ENCODE data around the gene CELSR1. TPM values are rescaled to one million over a fixed set of nuclear protein-coding genes. Genes with fewer than 3 reads are reported as not detected.

Gene CELSR1
- total and polyA plus RNA-seq, 9 donors: 0.63 to 25.2 (median 2.9) TPM

GRCh38 chr22:46484861-46485595, 52.4 kb downstream of the CELSR1 start:
- no peak for DNase-seq
- intact Hi-C loops (cut with DNase I): loop anchor here in 1 of 4 donors (10.0 kb wide), 1 partner anchor 60 kb away; no protein-coding TSS in a partner anchor
- no peaks in the 10 kb centered on the region for H3K27me3 ChIP-seq
- WGBS, 3 donors: 55 to 61% (median 58%) methylated on average over 15 of the region's 15 CpGs
- no peak overlapping the region for H3K4me3 ChIP-seq
- no peak overlapping the region for H3K27ac ChIP-seq
- TF ChIP-seq EP300 (IDR thresholded peaks at IDR 0.05) (no peak), POLR2A (IDR thresholded peaks at IDR 0.05) (no peak), CTCF (IDR thresholded peaks at IDR 0.05) (no peak)
- no peaks in the 10 kb centered on the region for H3K4me1 ChIP-seq (ENCODE audit: insufficient read depth)
- H3K9me3 ChIP-seq: no peaks in the 10 kb centered on the region
- no peaks in the 10 kb centered on the region for H3K36me3 ChIP-seq

- no peak for TF ChIP-seq CTCF (IDR thresholded peaks at IDR 0.05)
- TF ChIP-seq POLR2A (IDR thresholded peaks at IDR 0.05): no peak
- TF ChIP-seq EP300 (IDR thresholded peaks at IDR 0.05): no peak
- H3K9me3 ChIP-seq: no peaks in the 10 kb centered on the region
- H3K4me1 ChIP-seq (ENCODE audit: insufficient read depth): no peaks in the 10 kb centered on the region
- WGBS, 3 donors: 87 to 91% (median 90%) methylated on average over 16 of the region's 16 CpGs
- no peaks in the 10 kb centered on the region for H3K36me3 ChIP-seq
- H3K4me3 ChIP-seq: no peak overlapping the region
- H3K27ac ChIP-seq: no peak overlapping the region
- no peaks in the 10 kb centered on the region for H3K27me3 ChIP-seq
- no peak for DNase-seq
- intact Hi-C loops (cut with DNase I): loop anchor here in 1 of 4 donors (10.0 kb wide), 1 partner anchor 60 kb away; no protein-coding TSS in a partner anchor
Measured at GRCh38 chr22:46484156-46484860, 53.1 kb downstream of the CELSR1 start.

GRCh38 chr22:46483353-46483752, 54.1 kb downstream of the CELSR1 start:
- intact Hi-C loops (cut with DNase I): loop anchor here in 1 of 4 donors (10.0 kb wide), 1 partner anchor 59 kb away; no protein-coding TSS in a partner anchor
- no peak for DNase-seq
- 42 to 57% (median 45%) methylated on average over 4 of the region's 4 CpGs for whole genome bisulfite sequencing, 3 donors
- Histone ChIP-seq H3K4me1 (ENCODE audit: insufficient read depth) (no peaks in the 10 kb centered on the region), H3K4me3 (no peak overlapping the region), H3K27me3 (no peaks in the 10 kb centered on the region), H3K27ac (no peak overlapping the region), H3K36me3 (no peaks in the 10 kb centered on the region), H3K9me3 (no peaks in the 10 kb centered on the region)
- TF ChIP-seq CTCF (IDR thresholded peaks at IDR 0.05): no peak
- TF ChIP-seq EP300 (IDR thresholded peaks at IDR 0.05): no peak
- TF ChIP-seq POLR2A (IDR thresholded peaks at IDR 0.05): no peak

- WGBS, 3 donors: 79 to 94% (median 89%) methylated on average over 6 to 7 of the region's 7 CpGs
- TF ChIP-seq CTCF (IDR thresholded peaks at IDR 0.05) (no peak), POLR2A (IDR thresholded peaks at IDR 0.05) (no peak), EP300 (IDR thresholded peaks at IDR 0.05) (no peak)
- DNase-seq: no peak
- no peak overlapping the region for H3K4me3 ChIP-seq
- no peaks in the 10 kb centered on the region for H3K36me3 ChIP-seq
- H3K27me3 ChIP-seq: no peaks in the 10 kb centered on the region
- H3K9me3 ChIP-seq: no peaks in the 10 kb centered on the region
- intact Hi-C loops (cut with DNase I): loop anchor here in 1 of 4 donors (10.0 kb wide), 1 partner anchor 57 kb away; no protein-coding TSS in a partner anchor
- H3K27ac ChIP-seq: no peak overlapping the region
- H3K4me1 ChIP-seq (ENCODE audit: insufficient read depth): no peaks in the 10 kb centered on the region
Measured at GRCh38 chr22:46482056-46482675, 55.3 kb downstream of the CELSR1 start.

Data from ovary (tissue), 9 donors.